Activated CD4-positive, alpha-beta memory T cell treated with anti-CD3 and anti-CD28 coated beads, Interleukin-2, amount 10 ng/mL, durations not matched to agents 7 days and 5 days (primary cell): ENCODE measurements around the gene ENDOU. TPM values are rescaled to one million over a fixed set of nuclear protein-coding genes. Genes with fewer than 3 reads are reported as not detected.
A peak's percentile ranks its signal among the peaks of the same experiment; 100 is the strongest.

Experiments used
- CTCF ChIA-PET: fragments of 350-600 bp; sonication (Branson Sonifier 250); formaldehyde crosslinking; loops from one replicate; lab custom pipeline; 2021; ENCODE audit warnings: antibody characterized with exemption, inconsistent platforms; lab: Charles Lee
- POLR2A ChIA-PET: fragments of 350-600 bp; sonication (Branson Sonifier 250); formaldehyde crosslinking; loops from one replicate; lab custom pipeline; 2021; ENCODE audit warnings: antibody characterized with exemption; lab: Charles Lee
- DNase-seq: peaks from one replicate; pipeline ENCODE4 v3.0.0-alpha.2; 2020
- H3K27ac Mint-ChIP-seq: one replicate; pipeline ENCODE4 v1.8.0; 2021; ENCODE audit warnings: mild to moderate bottlenecking, mixed read lengths
- H3K27me3 Mint-ChIP-seq: one replicate; pipeline ENCODE4 v1.8.0; 2021; ENCODE audit warnings: mixed read lengths
- H3K36me3 Mint-ChIP-seq: one replicate; pipeline ENCODE4 v1.8.0; 2021; ENCODE audit warnings: low read depth, mixed read lengths
- H3K4me1 Mint-ChIP-seq: one replicate; pipeline ENCODE4 v1.8.0; 2021; ENCODE audit warnings: mixed read lengths
- H3K4me3 Mint-ChIP-seq: one replicate; pipeline ENCODE4 v1.8.0; 2021; ENCODE audit warnings: mild to moderate bottlenecking, mixed read lengths
- H3K9me3 Mint-ChIP-seq: one replicate; pipeline ENCODE4 v1.8.0; 2021; ENCODE audit warnings: mixed read lengths
- total RNA-seq, 2 experiments: library from RNA; stranded (reverse); gene quantifications; one replicate each; pipeline ENCODE4 v1.2.3, GENCODE V29; 2021

ENDOU gene
- total RNA-seq, 2 experiments from 2014 or later = not detected

GRCh38 chr12:47730341-47730744 is 5.1 kb upstream of the ENDOU start:
- ChIA-PET POLR2A (no interaction called here), CTCF (interaction anchor here (5.6 kb wide), 1 partner anchor 12 kb away, joined by 55 read pairs; no protein-coding TSS in a partner anchor)
- Mint-ChIP-seq H3K9me3 (no peaks in the 10 kb centered on the region), H3K4me1 (no peaks in the 10 kb centered on the region), H3K36me3 (no peaks in the 10 kb centered on the region), H3K27ac (no peak overlapping the region), H3K27me3 (no peaks in the 10 kb centered on the region), H3K4me3 (no peak overlapping the region)
- DNase-seq = no peak

- Mint-ChIP-seq H3K27ac (no peak overlapping the region), H3K4me1 (no peaks in the 10 kb centered on the region), H3K36me3 (no peaks in the 10 kb centered on the region), H3K9me3 (no peaks in the 10 kb centered on the region), H3K27me3 (no peaks in the 10 kb centered on the region), H3K4me3 (no peak overlapping the region)
- CTCF ChIA-PET = interaction anchor here (5.6 kb wide), 1 partner anchor 13 kb away, joined by 55 read pairs; no protein-coding TSS in a partner anchor
- POLR2A ChIA-PET = no interaction called here
- DNase-seq = no peak
These were observed 3.9 kb upstream of the ENDOU start for GRCh38 chr12:47729233-47729632.

GRCh38 chr12:47725893-47726292 is 603 bp upstream of the ENDOU start:
- H3K4me1 Mint-ChIP-seq = peaks cover 25% of the 10 kb centered on the region
- CTCF ChIA-PET = interaction anchor here (0.7 to 2.3 kb wide), 7 partner anchors 10 to 89 kb away, joined by 3 to 11 read pairs (median 6); no protein-coding TSS in a partner anchor
- no peak overlapping the region for H3K4me3 Mint-ChIP-seq
- POLR2A ChIA-PET = interaction anchor here (1.2 kb wide), 1 partner anchor 20 kb away, joined by 3 read pairs; the partner anchor contains the start of gene RPAP3
- H3K27me3 Mint-ChIP-seq = no peaks in the 10 kb centered on the region
- H3K9me3 Mint-ChIP-seq = no peaks in the 10 kb centered on the region
- peaks cover 5% of the 10 kb centered on the region for H3K36me3 Mint-ChIP-seq
- DNase-seq = no peak
- H3K27ac Mint-ChIP-seq = no peak overlapping the region

GRCh38 chr12:47722941-47723631 is 2.2 kb downstream of the ENDOU start:
- H3K9me3 Mint-ChIP-seq = no peaks in the 10 kb centered on the region
- H3K4me3 Mint-ChIP-seq = no peak overlapping the region

GRCh38 chr12:47722136-47722834 is 3.0 kb downstream of the ENDOU start:
- DNase-seq = no peak
- ChIA-PET POLR2A (interaction anchor here (1.3 kb wide), 1 partner anchor 16 kb away, joined by 3 read pairs; the partner anchor contains the start of gene RPAP3), CTCF (interaction anchor here (0.8 to 4.4 kb wide), 4 partner anchors 17 to 116 kb away, joined by 3 to 17 read pairs (median 6); no protein-coding TSS in a partner anchor)
- Mint-ChIP-seq H3K36me3 (peaks cover 10% of the 10 kb centered on the region), H3K27me3 (no peaks in the 10 kb centered on the region), H3K27ac (no peak overlapping the region), H3K4me1 (peaks cover 37% of the 10 kb centered on the region), H3K9me3 (no peaks in the 10 kb centered on the region), H3K4me3 (no peak overlapping the region)

More at GRCh38 chr12:47722941-47723631, 2.2 kb downstream of the ENDOU start:
- CTCF ChIA-PET = interaction anchor here (0.8 to 4.4 kb wide), 4 partner anchors 8 to 21 kb away, joined by 3 to 17 read pairs (median 3); no protein-coding TSS in a partner anchor
- no peak for DNase-seq
- no peaks in the 10 kb centered on the region for H3K27me3 Mint-ChIP-seq
- peaks cover 10% of the 10 kb centered on the region for H3K36me3 Mint-ChIP-seq
- no peak overlapping the region for H3K27ac Mint-ChIP-seq
- peaks cover 29% of the 10 kb centered on the region for H3K4me1 Mint-ChIP-seq
- POLR2A ChIA-PET = interaction anchor here (1.0 to 1.3 kb wide), 2 partner anchors 17 to 115 kb away, joined by 3 read pairs; partner anchors contain the start of gene RPAP3

GRCh38 chr12:47721431-47721973 is 3.8 kb downstream of the ENDOU start:
- Mint-ChIP-seq H3K4me3 (no peak overlapping the region), H3K9me3 (no peaks in the 10 kb centered on the region), H3K36me3 (peaks cover 10% of the 10 kb centered on the region), H3K27ac (peak overlapping the region; percentile 2), H3K27me3 (no peaks in the 10 kb centered on the region), H3K4me1 (peaks cover 39% of the 10 kb centered on the region)
- POLR2A ChIA-PET = no interaction called here
- DNase-seq = peak; percentile 38
- CTCF ChIA-PET = interaction anchor here (1.1 to 4.4 kb wide), 3 partner anchors 21 to 117 kb away, joined by 3 to 17 read pairs (median 8); no protein-coding TSS in a partner anchor

GRCh38 chr12:47718531-47718930 is 6.8 kb downstream of the ENDOU start:
- no peak for DNase-seq
- ChIA-PET CTCF (interaction anchor here (1.0 to 10.9 kb wide), 9 partner anchors 8 to 243 kb away, joined by 3 to 115 read pairs (median 4); partner anchors contain the start of genes RAPGEF3 and SLC48A1), POLR2A (interaction anchor here (0.5 to 1.8 kb wide), 3 partner anchors 12 to 175 kb away, joined by 3 to 7 read pairs (median 3); partner anchors contain the start of gene RPAP3)
- H3K9me3 Mint-ChIP-seq = no peaks in the 10 kb centered on the region
- H3K4me1 Mint-ChIP-seq = peaks cover 46% of the 10 kb centered on the region
- H3K27me3 Mint-ChIP-seq = no peaks in the 10 kb centered on the region
- no peak overlapping the region for H3K27ac Mint-ChIP-seq
- H3K4me3 Mint-ChIP-seq = no peak overlapping the region
- H3K36me3 Mint-ChIP-seq = peaks cover 8% of the 10 kb centered on the region

- ChIA-PET CTCF (interaction anchor here (1.2 to 10.9 kb wide), 7 partner anchors 11 to 243 kb away, joined by 3 to 115 read pairs (median 5); partner anchors contain the start of genes RAPGEF3 and SLC48A1), POLR2A (interaction anchor here (0.5 to 1.8 kb wide), 3 partner anchors 12 to 176 kb away, joined by 3 to 7 read pairs (median 3); partner anchors contain the start of gene RPAP3)
- no peak overlapping the region for H3K27ac Mint-ChIP-seq
- peaks cover 41% of the 10 kb centered on the region for H3K4me1 Mint-ChIP-seq
- H3K4me3 Mint-ChIP-seq = no peak overlapping the region
- no peaks in the 10 kb centered on the region for H3K27me3 Mint-ChIP-seq
- DNase-seq = peak; percentile 56
- peaks cover 4% of the 10 kb centered on the region for H3K36me3 Mint-ChIP-seq
- H3K9me3 Mint-ChIP-seq = no peaks in the 10 kb centered on the region
These were observed 7.7 kb downstream of the ENDOU start for GRCh38 chr12:47717443-47718193.

GRCh38 chr12:47717046-47717442 is 8.2 kb downstream of the ENDOU start:
- ChIA-PET POLR2A (interaction anchor here (1.2 to 1.8 kb wide), 2 partner anchors 11 to 121 kb away, joined by 3 to 7 read pairs; partner anchors contain the start of gene RPAP3), CTCF (interaction anchor here (0.6 to 10.9 kb wide), 8 partner anchors 10 to 65 kb away, joined by 4 to 115 read pairs (median 6); partner anchors contain the start of genes RAPGEF3 and SLC48A1)
- peaks cover 4% of the 10 kb centered on the region for H3K36me3 Mint-ChIP-seq
- H3K27me3 Mint-ChIP-seq = no peaks in the 10 kb centered on the region
- H3K4me3 Mint-ChIP-seq = no peak overlapping the region
- peak; percentile 15 for DNase-seq
- H3K4me1 Mint-ChIP-seq = peaks cover 35% of the 10 kb centered on the region
- no peak overlapping the region for H3K27ac Mint-ChIP-seq
- no peaks in the 10 kb centered on the region for H3K9me3 Mint-ChIP-seq

GRCh38 chr12:47715877-47716548 is 9.3 kb downstream of the ENDOU start:
- Mint-ChIP-seq H3K4me3 (no peak overlapping the region), H3K9me3 (no peaks in the 10 kb centered on the region), H3K27me3 (no peaks in the 10 kb centered on the region), H3K36me3 (peaks cover 4% of the 10 kb centered on the region), H3K4me1 (peaks cover 25% of the 10 kb centered on the region), H3K27ac (no peak overlapping the region)
- ChIA-PET CTCF (interaction anchor here (0.9 to 10.9 kb wide), 15 partner anchors 10 to 684 kb away, joined by 3 to 115 read pairs (median 9); partner anchors contain the start of genes ENDOU, RAPGEF3, RPAP3 and SLC48A1), POLR2A (interaction anchor here (0.8 to 3.0 kb wide), 6 partner anchors 9 to 123 kb away, joined by 3 to 9 read pairs (median 5); no protein-coding TSS in a partner anchor)
- no peak for DNase-seq

GRCh38 chr12:47715393-47715876 is 9.9 kb downstream of the ENDOU start:
- H3K4me1 Mint-ChIP-seq = peaks cover 22% of the 10 kb centered on the region
- peak; percentile 81 for DNase-seq
- peaks cover 4% of the 10 kb centered on the region for H3K36me3 Mint-ChIP-seq
- H3K27ac Mint-ChIP-seq = no peak overlapping the region
- ChIA-PET POLR2A (interaction anchor here (0.8 to 3.0 kb wide), 6 partner anchors 9 to 123 kb away, joined by 3 to 9 read pairs (median 5); no protein-coding TSS in a partner anchor), CTCF (interaction anchor here (0.7 to 10.9 kb wide), 16 partner anchors 8 to 683 kb away, joined by 3 to 115 read pairs (median 8); partner anchors contain the start of genes ENDOU, RAPGEF3, RPAP3 and SLC48A1)
- H3K27me3 Mint-ChIP-seq = no peaks in the 10 kb centered on the region
- no peak overlapping the region for H3K4me3 Mint-ChIP-seq
- H3K9me3 Mint-ChIP-seq = no peaks in the 10 kb centered on the region
